Effector CD4-positive, alpha-beta T cell (primary cell): ENCODE data around the gene MRPL24.

Experiments used
- DNase-seq: peaks from one replicate; pipeline ENCODE4 v3.0.0-alpha.2; 2020

MRPL24 gene

DNA sequence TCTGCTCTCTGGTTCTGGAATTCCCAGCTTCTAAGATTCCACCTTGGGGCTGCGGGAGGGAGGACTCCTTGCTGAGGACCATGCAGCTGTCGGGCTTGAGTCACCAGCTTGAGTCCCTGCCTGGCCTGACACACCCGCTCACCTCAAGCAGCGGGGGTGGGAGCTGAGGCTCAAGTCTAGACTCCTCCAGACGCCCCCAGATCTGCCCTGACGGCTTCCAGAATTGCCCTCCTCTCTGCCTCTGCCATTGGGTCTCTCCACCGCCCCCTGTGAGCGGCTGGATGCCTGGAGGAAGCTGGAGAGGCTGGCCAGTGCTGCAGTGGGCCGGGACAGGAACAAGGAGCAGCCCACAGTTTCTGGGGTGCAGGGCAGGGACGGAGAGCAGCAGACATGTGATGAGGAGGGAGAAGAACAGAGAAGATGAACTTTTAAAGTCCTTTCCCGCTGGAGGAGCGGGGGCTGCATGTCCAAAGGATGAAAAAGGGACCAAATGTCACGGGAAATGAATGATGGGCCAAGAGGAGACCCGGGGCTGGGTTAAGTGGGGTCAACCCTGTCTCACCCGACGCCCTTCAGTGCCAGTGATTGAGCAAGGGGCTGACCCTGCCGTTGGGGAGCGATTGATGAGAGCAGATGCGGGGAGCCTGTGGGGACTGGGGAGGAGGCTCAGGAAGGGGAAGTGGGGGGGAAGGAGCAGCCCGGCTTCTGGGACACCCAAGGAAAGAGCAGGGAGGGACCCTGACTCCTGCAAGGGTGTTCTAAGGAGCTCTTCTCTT lies 49.0 kb downstream of the MRPL24 start:
- no peak for DNase-seq

DNA sequence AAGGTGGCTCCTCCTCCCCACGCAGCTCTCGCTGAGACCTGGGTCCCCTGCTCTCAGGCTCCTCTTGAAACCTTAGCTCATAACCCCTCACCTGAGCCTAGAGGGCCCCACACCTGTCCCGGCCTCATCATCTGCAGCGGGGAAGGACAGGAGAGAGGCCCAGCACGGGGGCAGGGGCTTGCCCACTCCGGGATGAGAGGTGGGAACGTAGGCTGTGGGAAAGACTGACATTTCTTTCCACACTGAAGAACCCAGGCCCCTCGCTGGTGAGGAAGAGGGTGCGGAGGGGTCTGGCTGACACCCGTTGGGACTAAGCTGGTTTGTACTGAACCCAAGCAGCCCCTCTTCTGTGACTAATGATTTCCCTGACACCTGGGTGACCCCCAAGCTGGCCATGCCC lies 49.7 kb downstream of the MRPL24 start:
- DNase-seq: no peak

DNA sequence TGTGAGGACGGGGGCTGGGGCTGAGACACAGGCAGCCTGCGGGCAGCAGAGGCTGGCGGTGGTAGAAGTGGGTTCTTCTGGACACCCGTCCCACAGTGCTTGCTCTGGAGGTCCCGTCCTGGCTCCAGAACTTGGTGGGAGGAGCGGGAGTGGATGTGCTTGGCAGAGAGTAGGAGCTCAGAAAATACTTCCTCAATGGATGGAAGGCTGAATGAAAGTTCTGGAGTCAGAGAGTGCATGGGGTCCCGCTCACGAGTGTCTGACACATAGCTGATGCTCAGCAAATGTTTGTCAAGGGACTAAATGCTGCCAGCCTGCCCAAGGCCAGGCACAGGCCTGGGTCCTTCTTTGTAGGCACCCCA lies 50.2 kb downstream of the MRPL24 start:
- DNase-seq: no peak

DNA sequence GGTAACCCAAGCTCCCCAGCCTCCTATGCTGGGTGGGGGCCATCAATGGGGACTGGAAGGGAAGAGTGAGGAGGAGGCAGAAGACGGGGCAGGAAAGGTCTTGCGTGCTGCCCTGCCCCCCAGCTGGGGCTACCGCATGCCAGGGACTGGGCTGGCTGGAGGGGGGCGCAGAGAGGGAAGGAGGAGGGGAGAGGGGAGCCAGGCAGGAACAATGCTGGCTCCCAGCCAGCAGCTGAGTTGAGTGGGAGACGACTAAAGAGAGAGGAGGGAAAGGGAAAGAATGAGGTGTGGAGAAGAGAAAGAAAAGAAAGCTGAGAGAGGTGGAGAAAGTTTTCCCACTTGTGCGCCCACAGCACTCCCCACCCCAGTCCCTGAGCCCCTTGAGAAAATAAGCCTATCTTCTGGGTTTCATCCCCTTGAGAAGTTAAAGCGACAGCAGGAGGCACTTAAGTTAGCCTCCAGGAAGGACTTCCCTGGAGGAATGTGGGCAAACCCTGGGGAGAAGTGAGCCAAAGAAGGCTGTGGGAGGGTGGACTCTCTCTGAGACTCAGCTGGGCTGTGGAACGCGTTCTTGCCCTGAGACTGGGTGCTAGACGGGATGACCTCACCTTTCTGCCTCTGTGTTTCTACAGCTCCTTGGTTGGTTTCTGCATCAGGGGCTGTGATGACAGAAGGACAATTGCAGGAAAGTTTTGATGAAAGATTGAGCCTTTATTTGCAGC lies 50.8 kb downstream of the MRPL24 start:
- DNase-seq: no peak

DNA sequence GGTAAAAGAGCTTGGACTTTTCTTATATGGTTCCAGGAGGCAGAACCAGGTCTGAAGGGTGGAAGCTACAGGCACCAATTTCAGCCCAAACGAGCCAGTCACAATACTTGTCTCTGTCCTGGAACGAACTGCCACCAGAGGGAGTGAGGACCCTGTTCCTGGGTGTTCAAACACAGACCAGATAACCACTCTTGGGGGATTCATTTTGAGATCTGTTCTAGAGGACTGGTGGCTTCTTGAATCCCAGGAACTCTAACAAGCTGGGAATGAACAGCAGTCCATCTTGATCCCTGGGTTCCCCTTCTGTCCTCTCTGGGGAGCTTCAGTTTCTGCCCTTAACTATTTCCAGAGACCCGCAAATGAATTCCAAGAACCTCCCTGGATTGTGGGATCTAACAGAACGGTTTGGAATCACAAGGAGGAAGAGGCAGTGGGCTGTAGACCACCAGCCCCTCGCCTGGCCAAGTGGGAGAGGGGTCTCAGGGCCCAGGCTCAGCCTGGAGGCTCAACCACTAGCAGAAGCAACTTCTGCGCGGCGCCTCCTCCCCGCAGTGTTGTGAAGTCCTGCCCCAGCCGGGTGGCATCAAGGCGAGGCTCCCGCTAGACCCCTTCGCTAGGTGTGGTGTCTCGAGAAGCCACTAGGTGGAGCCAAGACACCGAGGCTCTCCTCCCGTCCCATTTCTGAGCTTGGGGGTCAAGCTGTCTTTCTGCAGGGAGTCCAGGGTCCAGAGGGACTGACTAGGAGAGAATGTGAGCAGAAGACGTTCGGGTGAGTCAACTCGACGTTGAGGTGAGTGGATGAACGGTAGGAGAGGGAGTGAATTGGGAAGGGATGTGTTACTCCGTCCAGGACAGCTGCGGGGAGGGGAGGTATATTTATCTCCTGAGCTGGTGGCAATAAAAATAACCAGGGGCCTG lies 51.6 kb downstream of the MRPL24 start:
- peak; percentile 76 for DNase-seq
